Testis (tissue), 3 donors: ENCODE results near the gene GNG2. TPM values are rescaled to one million over a fixed set of nuclear protein-coding genes. Genes with fewer than 3 reads are reported as not detected.

Experiments used
- DNase-seq: peaks from one replicate; pipeline ENCODE4 v3.0.0-alpha.2; 2019
- H3K27ac ChIP-seq, 2 donors: fragments of 200-600 bp; sonication (generic); one replicate each; pipeline ENCODE4 v1.5.1; 2019
- H3K27me3 ChIP-seq: fragments of 200-600 bp; sonication (generic); one replicate; pipeline ENCODE4 v1.5.1; 2019
- H3K36me3 ChIP-seq: fragments of 200-600 bp; sonication (generic); one replicate; pipeline ENCODE4 v1.5.1; 2017; ENCODE audit warnings: low read depth; ENCODE audit errors: missing control alignments
- H3K4me1 ChIP-seq: fragments of 200-600 bp; sonication (generic); one replicate; pipeline ENCODE4 v1.5.1; 2019
- H3K4me3 ChIP-seq, 2 donors: fragments of 200-600 bp; sonication (generic); one replicate each; pipeline ENCODE4 v1.5.1; 2017 to 2019
- H3K9me3 ChIP-seq: fragments of 200-600 bp; sonication (generic); one replicate; pipeline ENCODE4 v1.5.1; 2017
- POLR2A ChIP-seq: fragments of 450-650 bp; IDR thresholded peaks from one replicate; pipeline ENCODE4 v1.6.1; 2017; ENCODE audit warnings: antibody characterized with exemption, mild to moderate bottlenecking, moderate library complexity
- WGBS, 2 donors: methylation state at CpG; one replicate each; pipeline ENCODE4 v1.1.5; 2018; 5-methylcytosine and 5-hydroxymethylcytosine counted together
- intact Hi-C: fragments of 100-400 bp; cut with DNase I; formaldehyde crosslinking; loops from one replicate; pipeline ENCODE4 v1.15.1; 2023; ENCODE audit warnings: low total_unique reads
- polyA plus RNA-seq: library from polyadenylated mRNA; stranded (reverse); fragments of 350-450 nt; fragmentation: Illumina TruSeq; extraction: RNeasy Lipid Tissue Mini Kit (QIAGEN cat#74804); gene quantifications from one replicate; pipeline ENCODE4 v1.2.3, GENCODE V29; 2014; ENCODE audit warnings: low read depth, low replicate concordance; ENCODE audit not compliant: insufficient read depth
- total RNA-seq, 2 donors: library from RNA; depleted of rRNA; stranded (reverse); fragments of >200 nt; gene quantifications; one replicate each; pipeline ENCODE4 v1.2.3, GENCODE V29; 2016
- TF ChIP-seq, protein P1 (sequence below), 3 experiments: fragments of 450-650 bp in 2 of 3; fragments of 200-600 bp in 1 of 3; sonication (generic) in 1 of 3; IDR thresholded peaks; one replicate each; pipeline ENCODE4 v1.5.1; 2016 to 2019; ENCODE audit warnings: antibody characterized with exemption in 3 of 3, mild to moderate bottlenecking in 2 of 3, moderate library complexity in 1 of 3

The GNG2 gene
- total and polyA plus RNA-seq, 3 donors from 2014 or later: 248 to 312 (median 250) TPM

DNA sequence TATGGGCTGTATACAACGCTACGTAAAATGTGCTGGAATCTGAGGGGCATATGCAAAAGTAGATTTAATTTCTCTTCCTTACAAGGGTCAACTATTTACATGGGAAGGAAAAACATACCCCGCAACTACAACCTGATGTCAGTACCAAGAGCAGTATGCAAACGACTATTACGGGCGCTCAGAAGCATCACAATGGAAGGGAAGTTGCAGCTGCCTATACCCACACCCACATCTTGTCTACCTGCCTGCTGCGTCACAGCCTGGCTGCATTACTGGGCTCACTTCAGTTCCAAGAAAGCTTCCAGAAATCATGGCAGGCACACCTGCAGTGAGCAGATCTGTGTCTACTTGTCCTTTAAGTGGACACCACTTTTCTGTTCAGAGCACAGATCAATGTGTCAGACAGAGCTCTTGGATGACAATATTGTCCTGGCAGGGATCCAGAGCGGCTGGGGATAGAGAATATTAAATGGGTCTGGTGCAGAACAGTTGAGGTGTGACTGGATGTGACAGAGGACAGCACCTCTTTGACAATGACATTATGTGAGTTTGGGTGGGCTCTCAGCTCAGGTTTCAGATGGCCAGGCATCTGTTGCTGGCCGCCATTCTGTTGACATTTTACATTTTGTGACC, 41.5 kb upstream of the GNG2 start:
- Histone ChIP-seq H3K27ac (no peak overlapping the region), H3K27me3 (no peaks in the 10 kb centered on the region), H3K4me1 (no peaks in the 10 kb centered on the region), H3K36me3 (no peaks in the 10 kb centered on the region), H3K4me3 (no peak overlapping the region), H3K9me3 (no peaks in the 10 kb centered on the region)
- WGBS, 2 donors: 79 to 88% methylated on average over 9 of the region's 9 CpGs
- TF ChIP-seq POLR2A: no peak
- TF ChIP-seq, protein P1, sequence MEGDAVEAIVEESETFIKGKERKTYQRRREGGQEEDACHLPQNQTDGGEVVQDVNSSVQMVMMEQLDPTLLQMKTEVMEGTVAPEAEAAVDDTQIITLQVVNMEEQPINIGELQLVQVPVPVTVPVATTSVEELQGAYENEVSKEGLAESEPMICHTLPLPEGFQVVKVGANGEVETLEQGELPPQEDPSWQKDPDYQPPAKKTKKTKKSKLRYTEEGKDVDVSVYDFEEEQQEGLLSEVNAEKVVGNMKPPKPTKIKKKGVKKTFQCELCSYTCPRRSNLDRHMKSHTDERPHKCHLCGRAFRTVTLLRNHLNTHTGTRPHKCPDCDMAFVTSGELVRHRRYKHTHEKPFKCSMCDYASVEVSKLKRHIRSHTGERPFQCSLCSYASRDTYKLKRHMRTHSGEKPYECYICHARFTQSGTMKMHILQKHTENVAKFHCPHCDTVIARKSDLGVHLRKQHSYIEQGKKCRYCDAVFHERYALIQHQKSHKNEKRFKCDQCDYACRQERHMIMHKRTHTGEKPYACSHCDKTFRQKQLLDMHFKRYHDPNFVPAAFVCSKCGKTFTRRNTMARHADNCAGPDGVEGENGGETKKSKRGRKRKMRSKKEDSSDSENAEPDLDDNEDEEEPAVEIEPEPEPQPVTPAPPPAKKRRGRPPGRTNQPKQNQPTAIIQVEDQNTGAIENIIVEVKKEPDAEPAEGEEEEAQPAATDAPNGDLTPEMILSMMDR (IDR thresholded peaks at IDR 0.05): no peak
- no peak for DNase-seq
- intact Hi-C loops: no loop called here

DNA sequence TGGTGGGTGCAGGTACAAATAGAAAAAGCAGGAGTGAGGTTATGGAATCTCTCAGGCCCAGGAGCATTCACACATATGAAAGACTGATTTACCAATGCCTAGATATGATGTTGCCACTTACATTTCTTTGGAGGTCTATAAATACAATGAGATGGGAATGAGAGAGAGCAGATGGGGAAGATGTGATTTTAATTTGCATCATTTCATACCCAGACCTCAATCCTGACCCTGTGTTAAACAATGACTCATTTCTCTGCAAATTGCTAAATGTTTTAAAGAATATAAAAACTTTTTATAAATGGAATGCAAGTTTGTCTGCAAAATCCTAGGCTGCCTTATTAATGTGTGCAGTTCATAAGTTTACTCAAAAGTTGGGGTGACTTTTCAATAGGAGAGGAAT, 38.6 kb upstream of the GNG2 start:
- intact Hi-C loops: no loop called here
- H3K4me3 ChIP-seq: no peak overlapping the region
- DNase-seq: no peak
- H3K36me3 ChIP-seq: no peaks in the 10 kb centered on the region
- no peak for TF ChIP-seq POLR2A
- TF ChIP-seq, protein P1 (IDR thresholded peaks at IDR 0.05): no peak
- no peak overlapping the region for H3K27ac ChIP-seq
- H3K9me3 ChIP-seq: no peaks in the 10 kb centered on the region
- H3K27me3 ChIP-seq: no peaks in the 10 kb centered on the region
- H3K4me1 ChIP-seq: no peaks in the 10 kb centered on the region

DNA sequence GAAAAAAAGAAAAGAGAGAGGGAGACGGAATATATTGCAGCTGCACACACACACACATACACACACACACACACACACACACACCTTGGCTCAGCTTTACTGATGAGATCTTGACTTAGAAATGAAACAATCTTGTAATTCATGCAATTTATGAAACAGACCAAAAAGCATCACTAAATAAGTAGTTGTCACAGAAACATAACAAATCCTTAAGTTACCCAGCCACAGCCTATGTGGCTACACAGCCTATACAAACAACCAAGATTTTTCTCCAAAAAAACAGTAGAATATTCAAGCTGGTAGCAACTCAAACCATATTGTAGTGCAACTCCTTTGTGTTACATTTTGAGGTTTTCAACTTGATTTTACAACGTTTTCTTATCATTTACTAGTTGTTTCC, 37.9 kb upstream of the GNG2 start:
- H3K36me3 ChIP-seq: no peaks in the 10 kb centered on the region
- no peak overlapping the region for H3K27ac ChIP-seq
- no peak for TF ChIP-seq POLR2A
- TF ChIP-seq, protein P1 (IDR thresholded peaks at IDR 0.05): no peak
- no peak for DNase-seq
- 64 to 67% methylated on average over 2 of the region's 2 CpGs for WGBS, 2 donors
- no peaks in the 10 kb centered on the region for H3K4me1 ChIP-seq
- no peak overlapping the region for H3K4me3 ChIP-seq
- no peaks in the 10 kb centered on the region for H3K27me3 ChIP-seq
- intact Hi-C loops: no loop called here
- H3K9me3 ChIP-seq: no peaks in the 10 kb centered on the region

DNA sequence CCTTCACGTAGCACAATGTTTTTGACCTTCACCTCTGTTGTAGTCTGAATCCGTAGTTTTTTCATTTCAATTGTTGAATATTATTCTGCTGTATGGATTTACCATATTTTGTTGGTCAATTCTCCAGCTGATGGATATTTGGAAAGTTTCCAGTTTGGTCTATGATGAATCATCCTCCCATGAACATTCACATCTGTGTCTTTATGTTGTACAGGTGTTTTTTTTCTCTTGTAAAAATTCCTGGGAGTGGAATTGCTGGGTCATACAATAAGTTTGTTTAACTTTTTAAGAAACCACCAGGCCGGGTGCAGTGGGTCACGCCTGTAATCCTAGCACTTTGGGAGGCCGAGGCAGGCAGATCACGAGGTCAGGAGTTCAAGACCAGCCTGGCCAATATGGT, 36.7 kb upstream of the GNG2 start:
- Histone ChIP-seq H3K36me3 (no peaks in the 10 kb centered on the region), H3K4me1 (no peaks in the 10 kb centered on the region), H3K4me3 (no peak overlapping the region), H3K9me3 (no peaks in the 10 kb centered on the region), H3K27me3 (no peaks in the 10 kb centered on the region), H3K27ac (no peak overlapping the region)
- WGBS, 2 donors: 74 to 80% methylated on average over 6 of the region's 6 CpGs
- intact Hi-C loops: no loop called here
- no peak for DNase-seq
- TF ChIP-seq POLR2A: no peak
- TF ChIP-seq, protein P1 (IDR thresholded peaks at IDR 0.05): no peak

DNA sequence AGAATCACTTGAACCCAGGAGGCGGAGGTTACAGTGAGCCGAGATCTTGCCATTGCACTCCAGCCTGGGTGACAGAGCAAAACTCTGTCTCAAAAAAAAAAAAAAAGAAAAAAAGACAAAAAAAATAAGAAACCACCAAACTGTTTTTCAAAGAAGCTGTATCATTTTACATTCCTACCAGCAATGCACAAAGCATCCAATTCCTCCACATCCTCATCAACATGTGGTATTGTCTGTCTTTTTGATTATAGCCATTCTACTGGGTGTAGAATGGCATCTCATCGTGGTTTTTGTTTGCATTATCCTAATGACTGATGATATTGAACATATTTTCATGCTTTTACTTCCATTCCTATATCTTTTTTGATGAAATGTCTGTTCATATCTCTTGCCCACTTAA, 36.2 kb upstream of the GNG2 start:
- H3K4me3 ChIP-seq: no peak overlapping the region
- no peaks in the 10 kb centered on the region for H3K9me3 ChIP-seq
- TF ChIP-seq POLR2A: no peak
- TF ChIP-seq, protein P1 (IDR thresholded peaks at IDR 0.05): no peak
- H3K36me3 ChIP-seq: no peaks in the 10 kb centered on the region
- WGBS, 2 donors: 93% methylated on average over 3 of the region's 3 CpGs
- no peak for DNase-seq
- H3K4me1 ChIP-seq: no peaks in the 10 kb centered on the region
- H3K27me3 ChIP-seq: no peaks in the 10 kb centered on the region
- intact Hi-C loops: no loop called here
- no peak overlapping the region for H3K27ac ChIP-seq
